ENCODE data around the gene SYMPK.

The SYMPK gene

GRCh38 chr19:45781214-45782161 is 81.5 kb downstream of the SYMPK start:
- H3K27ac ChIP-seq (ENCODE audit: low read depth in 2 of 2, low read length in 2 of 2), result peak overlapping the region in 1 of 2 donors; percentile 76
- no peaks in the 10 kb centered on the region for H3K27me3 ChIP-seq (ENCODE audit: control insufficient read depth in 2 of 2, insufficient read depth in 2 of 2, low read length in 2 of 2)
- peaks cover 12 to 23% of the 10 kb centered on the region in 2 donors for H3K36me3 ChIP-seq (ENCODE audit: control insufficient read depth in 2 of 2, insufficient read depth in 2 of 2, low read length in 2 of 2)
- H3K4me1 ChIP-seq (ENCODE audit: control insufficient read depth in 2 of 2, insufficient read depth in 2 of 2, low read length in 2 of 2), result peaks cover 17 to 22% of the 10 kb centered on the region in 2 donors
- peak overlapping the region in 1 of 2 donors; percentile 43 for H3K9ac ChIP-seq (ENCODE audit: low read depth in 1 of 2, low read length in 2 of 2)
- H3K9me3 ChIP-seq (ENCODE audit: control insufficient read depth in 2 of 2, low read length in 2 of 2), result no peaks in the 10 kb centered on the region
- H3K4me3 ChIP-seq (ENCODE audit: low read length in 2 of 2), result peak overlapping the region; percentile 21 to 50

- Histone ChIP-seq H3K9me3 (ENCODE audit: control insufficient read depth in 2 of 2, low read length in 2 of 2) (no peaks in the 10 kb centered on the region), H3K27ac (ENCODE audit: low read depth in 2 of 2, low read length in 2 of 2) (peak overlapping the region in 1 of 2 donors; percentile 48), H3K4me3 (ENCODE audit: low read length in 2 of 2) (peak overlapping the region in 1 of 2 donors; percentile 45), H3K9ac (ENCODE audit: low read depth in 1 of 2, low read length in 2 of 2) (no peak overlapping the region), H3K4me1 (ENCODE audit: control insufficient read depth in 2 of 2, insufficient read depth in 2 of 2, low read length in 2 of 2) (peaks cover 17 to 22% of the 10 kb centered on the region in 2 donors), H3K27me3 (ENCODE audit: control insufficient read depth in 2 of 2, insufficient read depth in 2 of 2, low read length in 2 of 2) (no peaks in the 10 kb centered on the region), H3K36me3 (ENCODE audit: control insufficient read depth in 2 of 2, insufficient read depth in 2 of 2, low read length in 2 of 2) (peaks cover 12 to 14% of the 10 kb centered on the region in 2 donors)
Measured at GRCh38 chr19:45780448-45781213, 82.3 kb downstream of the SYMPK start.

- H3K4me3 ChIP-seq (ENCODE audit: low read length in 2 of 2), result peak overlapping the region in 1 of 2 donors; percentile 31
- H3K4me1 ChIP-seq (ENCODE audit: control insufficient read depth in 2 of 2, insufficient read depth in 2 of 2, low read length in 2 of 2), result peaks cover 17 to 22% of the 10 kb centered on the region in 2 donors
- peak overlapping the region in 1 of 2 donors; percentile 48 for H3K27ac ChIP-seq (ENCODE audit: low read depth in 2 of 2, low read length in 2 of 2)
- peak overlapping the region in 1 of 2 donors; percentile 44 for H3K9ac ChIP-seq (ENCODE audit: low read depth in 1 of 2, low read length in 2 of 2)
- H3K27me3 ChIP-seq (ENCODE audit: control insufficient read depth in 2 of 2, insufficient read depth in 2 of 2, low read length in 2 of 2), result no peaks in the 10 kb centered on the region
- no peaks in the 10 kb centered on the region for H3K9me3 ChIP-seq (ENCODE audit: control insufficient read depth in 2 of 2, low read length in 2 of 2)
- peaks cover 11 to 12% of the 10 kb centered on the region in 2 donors for H3K36me3 ChIP-seq (ENCODE audit: control insufficient read depth in 2 of 2, insufficient read depth in 2 of 2, low read length in 2 of 2)
Measured at GRCh38 chr19:45780146-45780447, 82.8 kb downstream of the SYMPK start.

- H3K27ac ChIP-seq (ENCODE audit: low read depth in 2 of 2, low read length in 2 of 2), result peak overlapping the region in 1 of 2 donors; percentile 58
- peaks cover 17 to 22% of the 10 kb centered on the region in 2 donors for H3K4me1 ChIP-seq (ENCODE audit: control insufficient read depth in 2 of 2, insufficient read depth in 2 of 2, low read length in 2 of 2)
- H3K9ac ChIP-seq (ENCODE audit: low read depth in 1 of 2, low read length in 2 of 2), result peak overlapping the region in 1 of 2 donors; percentile 44
Measured at GRCh38 chr19:45779231-45780145, 83.5 kb downstream of the SYMPK start.

GRCh38 chr19:45778010-45778661 is 84.8 kb downstream of the SYMPK start:
- Histone ChIP-seq H3K36me3 (ENCODE audit: control insufficient read depth in 2 of 2, insufficient read depth in 2 of 2, low read length in 2 of 2) (peaks cover 9 to 10% of the 10 kb centered on the region in 2 donors), H3K4me1 (ENCODE audit: control insufficient read depth in 2 of 2, insufficient read depth in 2 of 2, low read length in 2 of 2) (peaks cover 15 to 26% of the 10 kb centered on the region in 2 donors), H3K4me3 (ENCODE audit: low read length in 2 of 2) (no peak overlapping the region), H3K9me3 (ENCODE audit: control insufficient read depth in 2 of 2, low read length in 2 of 2) (no peaks in the 10 kb centered on the region), H3K9ac (ENCODE audit: low read depth in 1 of 2, low read length in 2 of 2) (no peak overlapping the region), H3K27me3 (ENCODE audit: control insufficient read depth in 2 of 2, insufficient read depth in 2 of 2, low read length in 2 of 2) (no peaks in the 10 kb centered on the region), H3K27ac (ENCODE audit: low read depth in 2 of 2, low read length in 2 of 2) (no peak overlapping the region)

More at GRCh38 chr19:45779231-45780145, 83.5 kb downstream of the SYMPK start:
- Histone ChIP-seq H3K27me3 (ENCODE audit: control insufficient read depth in 2 of 2, insufficient read depth in 2 of 2, low read length in 2 of 2) (no peaks in the 10 kb centered on the region), H3K9me3 (ENCODE audit: control insufficient read depth in 2 of 2, low read length in 2 of 2) (no peaks in the 10 kb centered on the region), H3K36me3 (ENCODE audit: control insufficient read depth in 2 of 2, insufficient read depth in 2 of 2, low read length in 2 of 2) (peaks cover 9 to 10% of the 10 kb centered on the region in 2 donors), H3K4me3 (ENCODE audit: low read length in 2 of 2) (peak overlapping the region; percentile 59 to 61)

- Histone ChIP-seq H3K4me3 (ENCODE audit: low read length in 2 of 2) (no peak overlapping the region), H3K9ac (ENCODE audit: low read depth in 1 of 2, low read length in 2 of 2) (no peak overlapping the region), H3K4me1 (ENCODE audit: control insufficient read depth in 2 of 2, insufficient read depth in 2 of 2, low read length in 2 of 2) (peaks cover 17 to 32% of the 10 kb centered on the region in 2 donors), H3K36me3 (ENCODE audit: control insufficient read depth in 2 of 2, insufficient read depth in 2 of 2, low read length in 2 of 2) (peaks cover 9 to 10% of the 10 kb centered on the region in 2 donors), H3K27me3 (ENCODE audit: control insufficient read depth in 2 of 2, insufficient read depth in 2 of 2, low read length in 2 of 2) (no peaks in the 10 kb centered on the region), H3K9me3 (ENCODE audit: control insufficient read depth in 2 of 2, low read length in 2 of 2) (no peaks in the 10 kb centered on the region), H3K27ac (ENCODE audit: low read depth in 2 of 2, low read length in 2 of 2) (no peak overlapping the region)
Measured at GRCh38 chr19:45777395-45777961, 85.5 kb downstream of the SYMPK start.

GRCh38 chr19:45774765-45775164 is 88.2 kb downstream of the SYMPK start:
- Histone ChIP-seq H3K27ac (ENCODE audit: low read depth in 2 of 2, low read length in 2 of 2) (no peak overlapping the region), H3K4me1 (ENCODE audit: control insufficient read depth in 2 of 2, insufficient read depth in 2 of 2, low read length in 2 of 2) (peaks cover 16 to 30% of the 10 kb centered on the region in 2 donors)

GRCh38 chr19:45773384-45773783 is 89.6 kb downstream of the SYMPK start:
- Histone ChIP-seq H3K4me1 (ENCODE audit: control insufficient read depth in 2 of 2, insufficient read depth in 2 of 2, low read length in 2 of 2) (peaks cover 10 to 24% of the 10 kb centered on the region in 2 donors), H3K36me3 (ENCODE audit: control insufficient read depth in 2 of 2, insufficient read depth in 2 of 2, low read length in 2 of 2) (peaks cover 9 to 10% of the 10 kb centered on the region in 2 donors)

More at GRCh38 chr19:45774765-45775164, 88.2 kb downstream of the SYMPK start:
- Histone ChIP-seq H3K27me3 (ENCODE audit: control insufficient read depth in 2 of 2, insufficient read depth in 2 of 2, low read length in 2 of 2) (no peaks in the 10 kb centered on the region), H3K9me3 (ENCODE audit: control insufficient read depth in 2 of 2, low read length in 2 of 2) (no peaks in the 10 kb centered on the region), H3K9ac (ENCODE audit: low read depth in 1 of 2, low read length in 2 of 2) (no peak overlapping the region), H3K36me3 (ENCODE audit: control insufficient read depth in 2 of 2, insufficient read depth in 2 of 2, low read length in 2 of 2) (peaks cover 9 to 10% of the 10 kb centered on the region in 2 donors), H3K4me3 (ENCODE audit: low read length in 2 of 2) (no peak overlapping the region)

GRCh38 chr19:45772912-45773311 is 90.0 kb downstream of the SYMPK start:
- H3K9me3 ChIP-seq (ENCODE audit: control insufficient read depth in 2 of 2, low read length in 2 of 2), result no peaks in the 10 kb centered on the region
- H3K4me3 ChIP-seq (ENCODE audit: low read length in 2 of 2), result no peak overlapping the region
- peaks cover 9 to 10% of the 10 kb centered on the region in 2 donors for H3K36me3 ChIP-seq (ENCODE audit: control insufficient read depth in 2 of 2, insufficient read depth in 2 of 2, low read length in 2 of 2)
- H3K9ac ChIP-seq (ENCODE audit: low read depth in 1 of 2, low read length in 2 of 2), result no peak overlapping the region
- H3K27me3 ChIP-seq (ENCODE audit: control insufficient read depth in 2 of 2, insufficient read depth in 2 of 2, low read length in 2 of 2), result no peaks in the 10 kb centered on the region
- peak overlapping the region in 1 of 2 donors; percentile 63 for H3K27ac ChIP-seq (ENCODE audit: low read depth in 2 of 2, low read length in 2 of 2)
- H3K4me1 ChIP-seq (ENCODE audit: control insufficient read depth in 2 of 2, insufficient read depth in 2 of 2, low read length in 2 of 2), result peaks cover 10 to 24% of the 10 kb centered on the region in 2 donors

More at GRCh38 chr19:45773384-45773783, 89.6 kb downstream of the SYMPK start:
- Histone ChIP-seq H3K9ac (ENCODE audit: low read depth in 1 of 2, low read length in 2 of 2) (no peak overlapping the region), H3K27me3 (ENCODE audit: control insufficient read depth in 2 of 2, insufficient read depth in 2 of 2, low read length in 2 of 2) (no peaks in the 10 kb centered on the region), H3K27ac (ENCODE audit: low read depth in 2 of 2, low read length in 2 of 2) (no peak overlapping the region), H3K9me3 (ENCODE audit: control insufficient read depth in 2 of 2, low read length in 2 of 2) (no peaks in the 10 kb centered on the region), H3K4me3 (ENCODE audit: low read length in 2 of 2) (no peak overlapping the region)

All from mucosa of rectum (tissue), 2 donors.